ENCODE data around the gene CDK5RAP3.

Gene CDK5RAP3

GRCh38 chr17:48014595-48015111, 43.7 kb downstream of the CDK5RAP3 start (continued):
- TF ChIP-seq SCRT2 (tag by site-specific recombination; IDR thresholded peaks at IDR 0.05) (peak; percentile 25; the same call in 1 of the 2 replicates), ZNF133 (tag by site-specific recombination; IDR thresholded peaks at IDR 0.05) (no peak), ZNF664 (tag by site-specific recombination; IDR thresholded peaks at IDR 0.05) (peak; percentile 58; the same call in 1 of the 2 replicates), KLF9 (tag by site-specific recombination; IDR thresholded peaks at IDR 0.05; ENCODE audit: low read depth) (no peak), ZNF24 (tag by site-specific recombination; IDR thresholded peaks at IDR 0.05) (0 out of 2 replicates have a peak, but pooled peaks have one; percentile 31), AEBP2 (tag by site-specific recombination; IDR thresholded peaks at IDR 0.05; ENCODE audit: borderline replicate concordance) (no peak), GLI2 (tag by site-specific recombination; IDR thresholded peaks at IDR 0.05; ENCODE audit: borderline replicate concordance, low read depth) (no peak), GLI4 (tag by site-specific recombination; IDR thresholded peaks at IDR 0.05) (no peak), KLF10 (tag by site-specific recombination; IDR thresholded peaks at IDR 0.05) (no peak), ZNF335 (tag by site-specific recombination; conservative IDR thresholded peaks at IDR 0.05) (no peak), ZBTB48 (tag by site-specific recombination; IDR thresholded peaks at IDR 0.05) (peak; percentile 10; the same call in 1 of the 2 replicates), ZNF394 (tag by site-specific recombination; IDR thresholded peaks at IDR 0.05; ENCODE audit: borderline replicate concordance) (peak; percentile 67; the same call in 1 of the 2 replicates), ZNF777 (tag by site-specific recombination; IDR thresholded peaks at IDR 0.05; ENCODE audit: borderline replicate concordance) (no peak), ZBTB8A (tag by site-specific recombination; IDR thresholded peaks at IDR 0.05) (peak; percentile 12; the same call in 1 of the 2 replicates), ZNF701 (tag by site-specific recombination; IDR thresholded peaks at IDR 0.05) (no peak), ZNF140 (tag by site-specific recombination; IDR thresholded peaks at IDR 0.05) (no peak), TRIM28 (IDR thresholded peaks at IDR 0.05; ENCODE audit: borderline replicate concordance, low read length) (peak; percentile 64), GFI1B (tag by site-specific recombination; IDR thresholded peaks at IDR 0.05) (no peak), ZNF707 (tag by site-specific recombination; IDR thresholded peaks at IDR 0.05) (no peak), PRDM6 (tag by site-specific recombination; IDR thresholded peaks at IDR 0.05) (no peak), ZNF16 (tag by site-specific recombination; IDR thresholded peaks at IDR 0.05; ENCODE audit: low read depth) (no peak), HOXD13 (CRISPR knock-in tag; IDR thresholded peaks at IDR 0.05; ENCODE audit: borderline replicate concordance) (no peak), ZIC2 (tag by site-specific recombination; IDR thresholded peaks at IDR 0.05) (0 out of 2 replicates have a peak, but pooled peaks have one; percentile 7), ZNF302 (tag by site-specific recombination; IDR thresholded peaks at IDR 0.05; ENCODE audit: low read depth) (no peak), PATZ1 (tag by site-specific recombination; IDR thresholded peaks at IDR 0.05) (0 out of 2 replicates have a peak, but pooled peaks have one; percentile 18), ZEB2 (tag by site-specific recombination; IDR thresholded peaks at IDR 0.05) (peak; percentile 61; the same call in 1 of the 2 replicates), ZNF2 (tag by site-specific recombination; IDR thresholded peaks at IDR 0.05) (0 out of 2 replicates have a peak, but pooled peaks have one; percentile 17), ZNF274 (IDR thresholded peaks at IDR 0.05; ENCODE audit: low read length) (no peak), ZNF274 (tag by site-specific recombination; IDR thresholded peaks at IDR 0.05; ENCODE audit: borderline replicate concordance) (no peak), KLF8 (tag by site-specific recombination; IDR thresholded peaks at IDR 0.05) (no peak), ZNF660 (tag by site-specific recombination; IDR thresholded peaks at IDR 0.05) (peak; percentile 88), ZNF121 (tag by site-specific recombination; IDR thresholded peaks at IDR 0.05) (peak; percentile 95), MYNN (tag by site-specific recombination; IDR thresholded peaks at IDR 0.05; ENCODE audit: borderline replicate concordance) (no peak), ZFP3 (tag by site-specific recombination; IDR thresholded peaks at IDR 0.05; ENCODE audit: low read depth) (no peak)
- TF ChIP-seq, protein P1, sequence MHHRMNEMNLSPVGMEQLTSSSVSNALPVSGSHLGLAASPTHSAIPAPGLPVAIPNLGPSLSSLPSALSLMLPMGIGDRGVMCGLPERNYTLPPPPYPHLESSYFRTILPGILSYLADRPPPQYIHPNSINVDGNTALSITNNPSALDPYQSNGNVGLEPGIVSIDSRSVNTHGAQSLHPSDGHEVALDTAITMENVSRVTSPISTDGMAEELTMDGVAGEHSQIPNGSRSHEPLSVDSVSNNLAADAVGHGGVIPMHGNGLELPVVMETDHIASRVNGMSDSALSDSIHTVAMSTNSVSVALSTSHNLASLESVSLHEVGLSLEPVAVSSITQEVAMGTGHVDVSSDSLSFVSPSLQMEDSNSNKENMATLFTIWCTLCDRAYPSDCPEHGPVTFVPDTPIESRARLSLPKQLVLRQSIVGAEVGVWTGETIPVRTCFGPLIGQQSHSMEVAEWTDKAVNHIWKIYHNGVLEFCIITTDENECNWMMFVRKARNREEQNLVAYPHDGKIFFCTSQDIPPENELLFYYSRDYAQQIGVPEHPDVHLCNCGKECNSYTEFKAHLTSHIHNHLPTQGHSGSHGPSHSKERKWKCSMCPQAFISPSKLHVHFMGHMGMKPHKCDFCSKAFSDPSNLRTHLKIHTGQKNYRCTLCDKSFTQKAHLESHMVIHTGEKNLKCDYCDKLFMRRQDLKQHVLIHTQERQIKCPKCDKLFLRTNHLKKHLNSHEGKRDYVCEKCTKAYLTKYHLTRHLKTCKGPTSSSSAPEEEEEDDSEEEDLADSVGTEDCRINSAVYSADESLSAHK (tag by site-specific recombination; IDR thresholded peaks at IDR 0.05) = peak; percentile 100
